ENCODE results near the gene PSMD2. TPM values are rescaled to one million over a fixed set of nuclear protein-coding genes. Genes with fewer than 3 reads are reported as not detected.

Gene PSMD2
- total RNA-seq, 5 donors from 2014 or later (not counting 1 experiment from before 2014, with no cell fraction given): 134 to 151 (median 149) TPM

DNA sequence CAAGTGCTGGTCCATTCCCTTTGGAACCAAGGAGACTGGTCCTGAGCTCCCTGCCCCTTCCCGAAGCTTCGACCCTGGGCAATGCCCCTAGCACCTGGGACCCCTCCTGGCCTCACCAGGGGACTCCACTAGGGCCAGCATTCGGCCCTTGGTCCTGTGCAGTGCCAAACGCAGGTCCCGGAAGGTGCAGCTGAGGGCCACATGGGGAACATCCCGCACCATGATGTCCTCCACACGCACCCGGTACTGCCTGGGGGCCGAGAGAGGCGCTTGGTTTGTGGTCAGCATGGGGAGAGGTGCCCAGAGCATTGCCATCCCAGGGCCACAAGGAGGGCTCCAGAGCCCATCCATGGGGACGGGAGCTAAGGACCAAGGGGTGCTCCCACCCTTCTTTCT, 54.5 kb downstream of the PSMD2 start:
- H3K36me3 ChIP-seq (ENCODE audit: control insufficient read depth in 2 of 2, extremely low read depth in 1 of 2, insufficient read depth in 1 of 2, low read length in 1 of 2): no peaks in the 10 kb centered on the region
- H3K27me3 ChIP-seq (replicated peaks in 1 of 2; ENCODE audit: control insufficient read depth in 2 of 2, extremely low read depth in 1 of 2, insufficient read depth in 2 of 2, low read length in 1 of 2): peaks cover 0 to 3% of the 10 kb centered on the region in 2 experiments
- no peak overlapping the region for H3K4me3 ChIP-seq (ENCODE audit: control insufficient read depth in 1 of 2, extremely low read depth in 1 of 2, low read length in 1 of 2)
- H3K4me1 ChIP-seq (ENCODE audit: control insufficient read depth in 1 of 2, extremely low read depth in 1 of 2, insufficient read depth in 2 of 2, low read length in 2 of 2): peaks cover 0 to 10% of the 10 kb centered on the region in 2 experiments
- no peak for ATAC-seq (replicated peaks in 1 of 4)
- Mint-ChIP-seq H3K36me3 (no peaks in the 10 kb centered on the region), H3K27me3 (no peaks in the 10 kb centered on the region), H3K4me3 (no peak overlapping the region), H3K27ac (no peak overlapping the region), H3K4me1 (peaks cover 0 to 4% (median 0%) of the 10 kb centered on the region in 3 donors), H3K9me3 (no peaks in the 10 kb centered on the region)
- WGBS (ENCODE audit: insufficient coverage): 91% methylated on average over 10 of the region's 11 CpGs
- CTCF ChIA-PET: interaction anchor here (0.5 to 1.2 kb wide), 7 partner anchors 9 to 239 kb away, joined by 3 to 20 read pairs (median 3); no protein-coding TSS in a partner anchor
- no peaks in the 10 kb centered on the region for H3K9me3 ChIP-seq
- no peak for DNase-seq
- no peak overlapping the region for H3K27ac ChIP-seq (ENCODE audit: low read length)
- POLR2A ChIA-PET: interaction anchor here in 1 of 2 donors (0.5 kb wide), 1 partner anchor 1410 kb away, joined by 3 read pairs; no protein-coding TSS in a partner anchor

DNA sequence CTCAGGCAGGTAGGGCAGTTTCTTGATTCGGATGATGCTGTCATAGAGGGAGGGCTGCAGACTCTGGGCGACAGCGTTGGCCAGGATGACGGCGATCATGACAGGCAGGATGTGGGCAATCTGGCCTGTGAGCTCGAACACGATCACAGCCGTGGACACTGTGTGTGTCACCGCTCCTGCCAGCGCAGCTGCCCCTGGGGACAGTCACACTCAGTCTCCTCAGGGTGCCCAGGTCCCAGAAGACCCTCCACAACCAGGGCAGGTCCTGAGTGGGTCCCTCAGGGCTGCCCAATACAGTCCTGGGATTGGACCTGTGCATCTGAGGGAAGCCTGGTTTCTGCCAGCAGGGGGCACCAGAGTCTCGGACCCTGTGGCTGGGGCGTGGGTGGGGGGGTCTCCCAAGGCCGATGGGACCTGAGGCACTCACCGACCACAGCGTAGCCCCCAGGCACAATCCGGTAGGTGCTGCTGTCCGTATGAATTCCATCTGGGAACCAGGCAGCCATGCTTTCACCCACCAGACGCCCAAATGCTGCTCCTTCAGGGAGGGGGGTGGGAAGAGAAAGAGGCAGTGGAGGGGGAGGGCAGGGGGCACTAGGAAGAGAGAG, 55.2 kb downstream of the PSMD2 start:
- Histone ChIP-seq H3K36me3 (ENCODE audit: control insufficient read depth in 2 of 2, extremely low read depth in 1 of 2, insufficient read depth in 1 of 2, low read length in 1 of 2) (no peaks in the 10 kb centered on the region), H3K4me3 (ENCODE audit: control insufficient read depth in 1 of 2, extremely low read depth in 1 of 2, low read length in 1 of 2) (no peak overlapping the region), H3K9me3 (no peaks in the 10 kb centered on the region), H3K27me3 (replicated peaks in 1 of 2; ENCODE audit: control insufficient read depth in 2 of 2, extremely low read depth in 1 of 2, insufficient read depth in 2 of 2, low read length in 1 of 2) (peaks cover 0 to 3% of the 10 kb centered on the region in 2 experiments), H3K27ac (ENCODE audit: low read length) (no peak overlapping the region), H3K4me1 (ENCODE audit: control insufficient read depth in 1 of 2, extremely low read depth in 1 of 2, insufficient read depth in 2 of 2, low read length in 2 of 2) (peaks cover 0 to 10% of the 10 kb centered on the region in 2 experiments)
- Mint-ChIP-seq H3K27ac (no peak overlapping the region), H3K27me3 (no peaks in the 10 kb centered on the region), H3K4me3 (no peak overlapping the region), H3K9me3 (no peaks in the 10 kb centered on the region), H3K4me1 (peaks cover 0 to 4% (median 0%) of the 10 kb centered on the region in 3 donors), H3K36me3 (no peaks in the 10 kb centered on the region)
- ATAC-seq (replicated peaks in 1 of 4) (peak; percentile 63 to 82 (median 78)), DNase-seq (peak in 27 of 35 experiments; percentile 21 to 76 (median 49))
- 35% methylated on average over 10 of the region's 18 CpGs for WGBS (ENCODE audit: insufficient coverage)
- POLR2A ChIA-PET: interaction anchor here in 1 of 2 donors (0.5 kb wide), 1 partner anchor 1411 kb away, joined by 3 read pairs; no protein-coding TSS in a partner anchor
- CTCF ChIA-PET: interaction anchor here (0.5 to 1.3 kb wide), 11 partner anchors 8 to 239 kb away, joined by 3 to 20 read pairs (median 4); no protein-coding TSS in a partner anchor

DNA sequence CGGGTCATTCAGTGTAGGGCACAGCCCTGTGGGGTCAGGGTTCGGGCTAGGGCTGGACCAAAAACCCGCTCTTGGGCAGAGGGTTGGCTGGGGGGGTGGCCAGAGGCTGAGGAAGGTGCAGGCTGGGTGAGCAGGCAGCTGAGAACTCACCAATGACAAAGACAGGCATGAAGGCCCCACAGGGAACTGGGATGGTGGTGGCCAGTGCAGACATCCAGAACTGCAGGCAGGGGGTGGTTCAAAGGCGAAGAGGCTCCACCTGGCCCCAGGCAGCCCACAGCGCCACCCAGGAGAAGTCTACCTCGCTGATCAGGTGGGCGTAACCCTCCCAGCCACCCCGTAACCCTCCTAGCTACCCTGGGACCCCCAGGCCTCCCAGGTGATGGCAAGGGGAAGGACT, 55.7 kb downstream of the PSMD2 start:
- Histone ChIP-seq H3K27me3 (replicated peaks in 1 of 2; ENCODE audit: control insufficient read depth in 2 of 2, extremely low read depth in 1 of 2, insufficient read depth in 2 of 2, low read length in 1 of 2) (peaks cover 0 to 3% of the 10 kb centered on the region in 2 experiments), H3K9me3 (no peaks in the 10 kb centered on the region), H3K27ac (ENCODE audit: low read length) (no peak overlapping the region), H3K36me3 (ENCODE audit: control insufficient read depth in 2 of 2, extremely low read depth in 1 of 2, insufficient read depth in 1 of 2, low read length in 1 of 2) (no peaks in the 10 kb centered on the region), H3K4me3 (ENCODE audit: control insufficient read depth in 1 of 2, extremely low read depth in 1 of 2, low read length in 1 of 2) (no peak overlapping the region), H3K4me1 (ENCODE audit: control insufficient read depth in 1 of 2, extremely low read depth in 1 of 2, insufficient read depth in 2 of 2, low read length in 2 of 2) (peaks cover 0 to 10% of the 10 kb centered on the region in 2 experiments)
- Mint-ChIP-seq H3K4me1 (peaks cover 0 to 4% (median 1%) of the 10 kb centered on the region in 3 donors), H3K9me3 (no peaks in the 10 kb centered on the region), H3K27me3 (no peaks in the 10 kb centered on the region), H3K4me3 (no peak overlapping the region), H3K36me3 (no peaks in the 10 kb centered on the region), H3K27ac (no peak overlapping the region)
- ATAC-seq (replicated peaks in 1 of 4): no peak
- ChIA-PET CTCF (interaction anchor here (0.5 to 1.3 kb wide), 6 partner anchors 12 to 830 kb away, joined by 3 to 5 read pairs (median 4); no protein-coding TSS in a partner anchor), POLR2A (no interaction called here)
- WGBS (ENCODE audit: insufficient coverage): 97% methylated on average over 3 of the region's 8 CpGs
- DNase-seq: no peak

DNA sequence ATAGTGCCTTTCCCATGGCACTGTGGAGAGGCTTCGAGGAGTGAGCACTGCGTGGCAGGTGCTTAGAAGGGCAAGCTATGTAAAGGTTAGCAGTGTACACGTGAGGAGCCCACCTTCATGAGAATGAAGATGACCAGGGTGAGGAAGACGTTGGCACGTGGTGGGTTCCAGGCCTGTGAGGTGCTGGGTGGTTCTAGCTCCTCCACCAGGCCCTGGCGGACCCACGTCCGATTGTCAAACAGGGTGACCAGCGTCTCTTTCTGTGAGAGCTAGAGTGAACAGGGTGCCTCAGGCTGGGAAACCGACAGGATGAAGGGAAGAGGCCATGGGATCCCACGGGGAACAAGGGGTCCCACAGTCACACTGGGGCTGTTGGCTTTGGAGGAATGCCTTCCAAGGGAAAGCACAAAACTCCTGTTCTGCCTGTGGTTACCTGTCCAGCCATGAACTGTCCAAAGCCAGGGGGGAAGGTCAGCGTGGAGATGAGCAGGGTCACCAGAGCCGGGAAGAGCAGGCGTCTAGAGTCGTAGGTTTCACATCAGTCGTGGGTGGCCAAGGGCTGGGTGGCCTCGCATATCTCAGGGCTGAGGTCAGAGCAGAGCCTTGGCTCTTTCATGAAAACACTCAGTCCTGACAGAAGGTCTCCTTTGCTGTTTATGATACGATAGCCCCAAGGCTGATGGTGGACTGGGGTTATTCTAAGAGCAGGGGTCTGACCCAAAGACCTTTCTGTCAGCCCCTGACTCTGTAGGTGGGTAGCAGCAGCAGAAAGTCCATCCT, 56.4 kb downstream of the PSMD2 start:
- no peak overlapping the region for H3K27ac ChIP-seq (ENCODE audit: low read length)
- H3K4me3 ChIP-seq (ENCODE audit: control insufficient read depth in 1 of 2, extremely low read depth in 1 of 2, low read length in 1 of 2): no peak overlapping the region
- 84% methylated on average over 17 of the region's 18 CpGs for WGBS (ENCODE audit: insufficient coverage)
- no peaks in the 10 kb centered on the region for H3K9me3 ChIP-seq
- ChIA-PET POLR2A (no interaction called here), CTCF (interaction anchor here (0.5 to 1.3 kb wide), 6 partner anchors 11 to 830 kb away, joined by 3 to 5 read pairs (median 4); no protein-coding TSS in a partner anchor)
- H3K9me3 Mint-ChIP-seq: no peaks in the 10 kb centered on the region
- H3K36me3 ChIP-seq (ENCODE audit: control insufficient read depth in 2 of 2, extremely low read depth in 1 of 2, insufficient read depth in 1 of 2, low read length in 1 of 2): no peaks in the 10 kb centered on the region
- H3K36me3 Mint-ChIP-seq: no peaks in the 10 kb centered on the region
- peaks cover 0 to 11% of the 10 kb centered on the region in 2 experiments for H3K4me1 ChIP-seq (ENCODE audit: control insufficient read depth in 1 of 2, extremely low read depth in 1 of 2, insufficient read depth in 2 of 2, low read length in 2 of 2)
- H3K27ac Mint-ChIP-seq: no peak overlapping the region
- H3K27me3 Mint-ChIP-seq: no peaks in the 10 kb centered on the region
- peaks cover under 1 to 8% (median 7%) of the 10 kb centered on the region in 3 donors for H3K4me1 Mint-ChIP-seq
- ATAC-seq (replicated peaks in 1 of 4): no peak
- H3K4me3 Mint-ChIP-seq: no peak overlapping the region
- DNase-seq: no peak
- H3K27me3 ChIP-seq (replicated peaks in 1 of 2; ENCODE audit: control insufficient read depth in 2 of 2, extremely low read depth in 1 of 2, insufficient read depth in 2 of 2, low read length in 1 of 2): peaks cover 0 to 3% of the 10 kb centered on the region in 2 experiments

DNA sequence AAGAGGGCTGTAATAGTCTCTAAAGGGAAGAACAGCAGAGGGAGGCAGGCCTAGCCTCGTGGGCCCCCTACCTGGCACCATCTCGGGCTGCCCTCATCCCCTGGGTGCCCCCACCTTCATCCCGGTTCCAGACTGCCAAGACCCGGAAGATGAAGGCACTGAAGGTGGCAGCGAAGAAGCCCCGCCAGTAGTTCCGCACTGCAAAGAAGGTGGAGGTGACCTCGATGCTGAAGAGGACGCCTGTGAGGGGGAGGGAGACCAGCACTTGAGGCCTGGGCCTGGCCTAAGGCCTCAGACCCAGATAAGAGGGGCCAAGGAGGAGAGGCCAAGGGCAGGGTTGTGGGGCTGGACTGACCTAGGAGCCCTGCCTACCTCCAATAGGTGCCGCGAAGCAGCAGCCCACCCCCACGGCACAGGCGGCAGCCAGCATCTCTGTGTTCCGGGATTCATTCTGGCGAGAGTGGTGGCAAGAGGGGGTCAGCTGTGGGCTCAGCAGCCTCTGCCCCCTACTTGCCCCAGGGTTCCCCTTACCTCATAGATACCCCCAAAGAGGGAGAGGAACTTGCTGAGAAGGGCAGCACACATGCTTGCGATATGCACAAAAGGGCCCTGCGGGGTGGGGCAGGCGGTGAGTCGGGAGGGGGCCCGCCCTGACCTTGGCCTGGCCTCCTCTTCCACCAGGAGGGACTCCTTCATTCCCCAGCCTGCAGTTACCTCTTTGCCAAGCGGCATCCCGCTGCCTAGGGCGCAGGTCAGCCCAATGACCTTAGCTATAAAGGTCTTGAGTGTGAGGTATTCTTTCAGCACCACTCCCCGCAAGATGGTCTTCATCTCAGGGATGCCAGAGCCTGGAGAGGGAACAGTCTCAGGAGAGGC, 58.4 kb downstream of the PSMD2 start:
- H3K27ac ChIP-seq (ENCODE audit: low read length): no peak overlapping the region
- ChIA-PET CTCF (interaction anchor here in 1 of 2 donors (0.6 kb wide), 1 partner anchor 92 kb away, joined by 3 read pairs; no protein-coding TSS in a partner anchor), POLR2A (no interaction called here)
- H3K4me1 ChIP-seq (ENCODE audit: control insufficient read depth in 1 of 2, extremely low read depth in 1 of 2, insufficient read depth in 2 of 2, low read length in 2 of 2): peaks cover 0 to 24% of the 10 kb centered on the region in 2 experiments
- no peaks in the 10 kb centered on the region for H3K27me3 Mint-ChIP-seq
- 87% methylated on average over 9 of the region's 24 CpGs for WGBS (ENCODE audit: insufficient coverage)
- H3K27ac Mint-ChIP-seq: no peak overlapping the region
- DNase-seq (no peak), ATAC-seq (replicated peaks in 1 of 4) (no peak)
- H3K4me3 ChIP-seq (ENCODE audit: control insufficient read depth in 1 of 2, extremely low read depth in 1 of 2, low read length in 1 of 2): no peak overlapping the region
- H3K9me3 Mint-ChIP-seq: no peaks in the 10 kb centered on the region
- peaks cover 6 to 15% (median 10%) of the 10 kb centered on the region in 3 donors for H3K4me1 Mint-ChIP-seq
- no peak overlapping the region for H3K4me3 Mint-ChIP-seq
- no peaks in the 10 kb centered on the region for H3K36me3 Mint-ChIP-seq
- peaks cover 0 to 3% of the 10 kb centered on the region in 2 experiments for H3K27me3 ChIP-seq (replicated peaks in 1 of 2; ENCODE audit: control insufficient read depth in 2 of 2, extremely low read depth in 1 of 2, insufficient read depth in 2 of 2, low read length in 1 of 2)
- no peaks in the 10 kb centered on the region for H3K9me3 ChIP-seq
- no peaks in the 10 kb centered on the region for H3K36me3 ChIP-seq (ENCODE audit: control insufficient read depth in 2 of 2, extremely low read depth in 1 of 2, insufficient read depth in 1 of 2, low read length in 1 of 2)

All from T-cell (primary cell).